ENCODE results near the gene ABHD10.

The ABHD10 gene

DNA sequence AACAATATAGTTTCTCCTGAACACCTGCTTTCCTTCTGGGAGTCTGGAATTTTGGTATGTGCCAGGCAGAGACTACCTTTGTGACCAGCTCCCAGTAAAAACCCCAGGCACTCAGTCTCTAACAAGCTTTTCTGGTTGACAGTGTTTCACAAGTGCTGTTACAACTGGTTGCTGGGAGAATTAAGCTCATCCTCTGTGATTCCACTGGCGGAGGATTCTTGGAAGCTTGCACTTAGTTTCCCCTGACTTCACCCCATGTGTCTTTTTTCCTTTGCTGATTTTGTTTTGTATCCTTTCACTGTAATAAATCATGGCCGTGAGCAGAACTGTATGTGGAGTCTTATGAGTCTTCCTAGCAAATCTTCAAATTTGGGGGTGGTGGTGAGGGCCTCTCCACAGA lies 14.2 kb downstream of the ABHD10 start:
- Histone ChIP-seq H3K79me2 (ENCODE audit: control insufficient read depth, insufficient read depth, low read length) (no peaks in the 10 kb centered on the region), H4K8ac (ENCODE audit: low read depth, low read length) (no peak overlapping the region), H3K79me1 (ENCODE audit: low read length) (no peaks in the 10 kb centered on the region), H3K56ac (ENCODE audit: low read length) (no peak overlapping the region), H2BK120ac (ENCODE audit: low read depth, low read length) (no peak overlapping the region), H3K27ac (ENCODE audit: low read depth, low read length) (no peak overlapping the region), H2AK5ac (ENCODE audit: low read length) (no peak overlapping the region), H3K4me3 (ENCODE audit: low read length) (no peak overlapping the region), H2BK5ac (ENCODE audit: low read length) (no peak overlapping the region), H4K5ac (ENCODE audit: low read length) (no peak overlapping the region), H3K36me3 (ENCODE audit: control insufficient read depth, insufficient read depth, low read length) (no peaks in the 10 kb centered on the region), H3K4me2 (ENCODE audit: low read length) (no peak overlapping the region), H3K23ac (ENCODE audit: low read length) (no peak overlapping the region), H3K18ac (ENCODE audit: low read length) (no peak overlapping the region), H3K4me1 (ENCODE audit: control insufficient read depth, low read depth, low read length) (no peaks in the 10 kb centered on the region), H3K9ac (ENCODE audit: low read length) (no peak overlapping the region), H3K4ac (ENCODE audit: low read depth, low read length) (no peak overlapping the region), H2BK15ac (replicated peaks; ENCODE audit: low read depth) (no peak overlapping the region), H3K27me3 (ENCODE audit: insufficient read depth, low read length, poor library complexity) (no peaks in the 10 kb centered on the region)
- no CpG with 5 or more reads among the region's 2 CpGs for WGBS (ENCODE audit: extremely low coverage, insufficient coverage, low lambda C conversion rate)
- no peak for DNase-seq

DNA sequence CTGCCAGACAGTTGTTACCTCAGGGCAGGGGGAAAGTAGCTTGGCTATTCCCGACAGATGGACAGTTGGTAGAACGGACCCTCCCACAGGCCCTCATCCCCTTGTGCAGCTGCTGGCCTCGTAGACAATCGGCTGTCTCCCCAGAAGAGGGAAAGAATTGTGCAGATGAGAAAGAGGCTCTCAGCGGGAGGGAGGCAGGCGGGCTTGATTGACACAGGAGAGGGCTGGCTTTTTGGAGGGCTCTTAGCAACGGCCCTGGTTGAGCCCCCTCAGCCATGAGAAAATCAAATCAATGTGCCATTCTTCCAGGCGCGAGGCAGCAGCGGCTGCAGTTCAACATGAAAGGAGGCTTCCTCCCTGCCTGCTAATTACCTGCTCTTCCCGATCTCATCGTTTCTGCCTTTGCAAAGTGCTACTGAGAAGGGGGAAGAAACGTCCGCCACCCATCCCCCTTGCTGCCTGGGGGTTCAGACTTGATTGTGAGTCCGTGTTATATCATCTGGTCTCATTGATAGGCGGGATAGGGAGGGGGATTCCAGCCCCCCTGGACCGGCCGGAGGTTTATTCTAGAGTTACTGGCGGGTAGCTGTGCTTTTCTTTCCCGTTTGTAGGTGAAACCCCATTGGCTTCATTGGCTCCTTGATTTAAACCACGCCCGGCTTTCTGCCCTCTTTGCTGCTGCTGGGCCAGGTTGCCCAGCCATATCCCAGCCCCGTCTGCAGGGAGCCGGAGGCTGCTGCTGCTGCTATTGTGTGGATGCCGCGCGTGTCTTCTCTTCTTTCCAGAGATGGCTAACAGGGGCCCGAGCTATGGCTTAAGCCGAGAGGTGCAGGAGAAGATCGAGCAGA lies 20.0 kb downstream of the ABHD10 start, which contains the start of gene TAGLN3:
TSS of gene TAGLN3 (plus strand) at position 287 of the 848 bp plus-strand sequence. CDS start at position 788, 501 bp downstream.
- peak; percentile 78 for DNase-seq
- Histone ChIP-seq H3K4me3 (ENCODE audit: low read length) (peak within 1 kb of the TSS; percentile 74), H3K79me2 (ENCODE audit: control insufficient read depth, insufficient read depth, low read length) (no peaks in the 10 kb centered on the region), H3K56ac (ENCODE audit: low read length) (peak within 1 kb of the TSS; percentile 77), H3K4me2 (ENCODE audit: low read length) (peak within 1 kb of the TSS; percentile 62), H2BK5ac (ENCODE audit: low read length) (no peak within 1 kb of the TSS), H4K5ac (ENCODE audit: low read length) (peak within 1 kb of the TSS; percentile 60), H2BK15ac (replicated peaks; ENCODE audit: low read depth) (no peak within 1 kb of the TSS), H3K18ac (ENCODE audit: low read length) (peak within 1 kb of the TSS; percentile 13), H3K23ac (ENCODE audit: low read length) (peak within 1 kb of the TSS; percentile 95), H4K8ac (ENCODE audit: low read depth, low read length) (no peak within 1 kb of the TSS), H3K79me1 (ENCODE audit: low read length) (no peaks in the 10 kb centered on the region), H3K27ac (ENCODE audit: low read depth, low read length) (peak within 1 kb of the TSS; percentile 81), H3K36me3 (ENCODE audit: control insufficient read depth, insufficient read depth, low read length) (no peaks in the 10 kb centered on the region), H2BK120ac (ENCODE audit: low read depth, low read length) (no peak within 1 kb of the TSS), H3K9ac (ENCODE audit: low read length) (peak within 1 kb of the TSS; percentile 81), H2AK5ac (ENCODE audit: low read length) (no peak within 1 kb of the TSS), H3K4ac (ENCODE audit: low read depth, low read length) (no peak within 1 kb of the TSS), H3K4me1 (ENCODE audit: control insufficient read depth, low read depth, low read length) (peaks cover 10% of the 10 kb centered on the region), H3K27me3 (ENCODE audit: insufficient read depth, low read length, poor library complexity) (no peaks in the 10 kb centered on the region)
- WGBS (ENCODE audit: extremely low coverage, insufficient coverage, low lambda C conversion rate) = no CpG with 5 or more reads among the region's 30 CpGs

DNA sequence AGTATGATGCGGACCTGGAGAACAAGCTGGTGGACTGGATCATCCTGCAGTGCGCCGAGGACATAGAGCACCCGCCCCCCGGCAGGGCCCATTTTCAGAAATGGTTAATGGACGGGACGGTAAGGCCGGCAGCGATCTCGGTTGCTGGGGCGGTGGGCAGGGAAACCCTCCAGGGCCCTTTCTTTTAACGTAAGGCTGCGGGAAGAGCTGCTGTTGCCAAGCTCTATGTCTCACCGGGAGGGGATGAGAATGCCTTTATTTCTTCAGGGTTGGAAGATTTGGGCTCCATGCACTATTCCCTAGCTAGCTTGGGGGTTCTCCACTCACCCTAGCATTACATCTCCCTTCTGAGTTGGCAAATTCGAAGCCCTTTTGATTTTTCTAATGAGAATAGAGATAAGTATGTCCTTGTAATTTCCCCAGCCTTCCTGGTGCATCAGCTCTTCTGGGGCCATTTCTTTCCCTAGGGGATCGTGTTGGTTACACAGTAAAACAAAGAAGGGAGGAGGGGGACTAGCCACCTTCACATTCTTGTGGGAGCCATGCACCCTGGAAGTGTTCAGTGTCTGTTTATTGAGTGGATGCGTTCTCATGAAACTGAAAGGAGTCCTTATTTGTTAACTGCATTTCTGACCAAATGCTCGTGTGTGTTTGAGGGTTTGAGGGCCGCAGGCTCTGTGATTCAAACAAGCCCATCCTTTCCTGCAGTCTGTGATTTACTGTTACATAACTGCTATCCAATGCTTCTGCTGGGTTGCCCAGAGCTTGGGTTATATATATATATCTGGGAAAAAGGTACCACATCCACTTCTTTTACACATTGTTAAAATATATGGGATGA lies 20.9 kb downstream of the ABHD10 start:
- H3K36me3 ChIP-seq (ENCODE audit: control insufficient read depth, insufficient read depth, low read length) = no peaks in the 10 kb centered on the region
- peak overlapping the region; percentile 81 for H3K27ac ChIP-seq (ENCODE audit: low read depth, low read length)
- peaks cover 10% of the 10 kb centered on the region for H3K4me1 ChIP-seq (ENCODE audit: control insufficient read depth, low read depth, low read length)
- H2BK15ac ChIP-seq (replicated peaks; ENCODE audit: low read depth) = no peak overlapping the region
- H4K5ac ChIP-seq (ENCODE audit: low read length) = peak overlapping the region; percentile 60
- no peak overlapping the region for H2AK5ac ChIP-seq (ENCODE audit: low read length)
- peak overlapping the region; percentile 81 for H3K9ac ChIP-seq (ENCODE audit: low read length)
- no peak overlapping the region for H4K8ac ChIP-seq (ENCODE audit: low read depth, low read length)
- peak overlapping the region; percentile 77 for H3K56ac ChIP-seq (ENCODE audit: low read length)
- H3K4me3 ChIP-seq (ENCODE audit: low read length) = peak overlapping the region; percentile 74
- no peaks in the 10 kb centered on the region for H3K79me1 ChIP-seq (ENCODE audit: low read length)
- no peak overlapping the region for H3K4ac ChIP-seq (ENCODE audit: low read depth, low read length)
- no peaks in the 10 kb centered on the region for H3K27me3 ChIP-seq (ENCODE audit: insufficient read depth, low read length, poor library complexity)
- peak overlapping the region; percentile 95 for H3K23ac ChIP-seq (ENCODE audit: low read length)
- no peak for DNase-seq
- H3K18ac ChIP-seq (ENCODE audit: low read length) = peak overlapping the region; percentile 13
- no CpG with 5 or more reads among the region's 19 CpGs for WGBS (ENCODE audit: extremely low coverage, insufficient coverage, low lambda C conversion rate)
- no peaks in the 10 kb centered on the region for H3K79me2 ChIP-seq (ENCODE audit: control insufficient read depth, insufficient read depth, low read length)
- peak overlapping the region; percentile 62 for H3K4me2 ChIP-seq (ENCODE audit: low read length)
- H2BK120ac ChIP-seq (ENCODE audit: low read depth, low read length) = no peak overlapping the region
- no peak overlapping the region for H2BK5ac ChIP-seq (ENCODE audit: low read length)

DNA sequence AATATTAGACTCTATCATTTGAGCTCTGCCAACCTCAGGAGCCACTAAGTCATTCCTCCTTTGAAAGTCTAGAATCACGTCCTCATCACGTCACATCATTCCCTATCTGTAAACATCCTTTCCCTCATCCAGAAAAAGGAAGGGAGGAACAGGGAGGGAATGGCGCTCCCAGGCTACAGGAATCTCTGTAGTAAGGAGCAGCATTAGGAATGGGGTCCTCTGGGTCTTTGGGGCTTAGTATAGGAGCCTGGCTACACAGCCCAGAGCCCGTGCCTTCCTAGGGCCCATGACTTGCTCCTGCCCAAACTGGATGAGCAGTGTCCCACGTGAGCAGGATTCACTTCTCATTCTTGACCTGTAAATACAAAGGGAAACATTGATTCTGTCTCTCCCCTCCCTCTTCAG lies 21.5 kb downstream of the ABHD10 start:
- Histone ChIP-seq H3K36me3 (ENCODE audit: control insufficient read depth, insufficient read depth, low read length) (no peaks in the 10 kb centered on the region), H3K4ac (ENCODE audit: low read depth, low read length) (no peak overlapping the region), H3K9ac (ENCODE audit: low read length) (no peak overlapping the region), H3K27ac (ENCODE audit: low read depth, low read length) (no peak overlapping the region), H3K79me2 (ENCODE audit: control insufficient read depth, insufficient read depth, low read length) (no peaks in the 10 kb centered on the region), H3K27me3 (ENCODE audit: insufficient read depth, low read length, poor library complexity) (no peaks in the 10 kb centered on the region), H3K56ac (ENCODE audit: low read length) (peak overlapping the region; percentile 28), H2BK15ac (replicated peaks; ENCODE audit: low read depth) (no peak overlapping the region), H3K23ac (ENCODE audit: low read length) (no peak overlapping the region), H2BK5ac (ENCODE audit: low read length) (no peak overlapping the region), H2AK5ac (ENCODE audit: low read length) (peak overlapping the region; percentile 46), H3K4me2 (ENCODE audit: low read length) (no peak overlapping the region), H2BK120ac (ENCODE audit: low read depth, low read length) (no peak overlapping the region), H3K4me1 (ENCODE audit: control insufficient read depth, low read depth, low read length) (peaks cover 10% of the 10 kb centered on the region), H3K18ac (ENCODE audit: low read length) (no peak overlapping the region), H4K5ac (ENCODE audit: low read length) (no peak overlapping the region), H3K79me1 (ENCODE audit: low read length) (no peaks in the 10 kb centered on the region), H3K4me3 (ENCODE audit: low read length) (no peak overlapping the region), H4K8ac (ENCODE audit: low read depth, low read length) (no peak overlapping the region)
- DNase-seq = no peak
- no CpG with 5 or more reads among the region's 5 CpGs for WGBS (ENCODE audit: extremely low coverage, insufficient coverage, low lambda C conversion rate)

DNA sequence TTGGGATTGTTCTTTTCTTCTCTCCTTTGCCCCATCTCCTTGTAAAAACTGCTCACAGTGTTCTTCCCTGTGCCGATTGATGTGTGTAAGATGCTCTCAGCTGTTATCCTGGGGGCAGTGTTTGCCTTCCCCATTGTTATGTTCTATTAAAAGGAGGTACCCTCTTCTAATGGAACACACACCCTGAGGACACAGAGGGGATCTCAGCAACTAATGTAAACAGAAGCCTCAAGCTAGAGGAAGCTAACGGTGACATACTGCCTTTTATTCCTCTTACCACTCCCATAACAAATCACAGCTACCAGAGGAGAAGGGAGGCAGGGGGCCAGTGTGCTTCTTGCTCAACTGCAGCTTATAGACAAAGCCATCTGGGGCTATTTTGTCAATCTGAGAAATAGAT lies 22.1 kb downstream of the ABHD10 start:
- Histone ChIP-seq H3K79me2 (ENCODE audit: control insufficient read depth, insufficient read depth, low read length) (no peaks in the 10 kb centered on the region), H3K4me1 (ENCODE audit: control insufficient read depth, low read depth, low read length) (peaks cover 10% of the 10 kb centered on the region), H3K9ac (ENCODE audit: low read length) (no peak overlapping the region), H3K4me3 (ENCODE audit: low read length) (no peak overlapping the region), H3K18ac (ENCODE audit: low read length) (no peak overlapping the region), H2BK5ac (ENCODE audit: low read length) (no peak overlapping the region), H3K4me2 (ENCODE audit: low read length) (no peak overlapping the region), H2BK120ac (ENCODE audit: low read depth, low read length) (no peak overlapping the region), H3K23ac (ENCODE audit: low read length) (no peak overlapping the region), H3K79me1 (ENCODE audit: low read length) (no peaks in the 10 kb centered on the region), H2AK5ac (ENCODE audit: low read length) (no peak overlapping the region), H3K27me3 (ENCODE audit: insufficient read depth, low read length, poor library complexity) (no peaks in the 10 kb centered on the region), H3K27ac (ENCODE audit: low read depth, low read length) (no peak overlapping the region), H4K8ac (ENCODE audit: low read depth, low read length) (no peak overlapping the region), H3K4ac (ENCODE audit: low read depth, low read length) (no peak overlapping the region), H3K36me3 (ENCODE audit: control insufficient read depth, insufficient read depth, low read length) (no peaks in the 10 kb centered on the region), H2BK15ac (replicated peaks; ENCODE audit: low read depth) (no peak overlapping the region), H4K5ac (ENCODE audit: low read length) (no peak overlapping the region), H3K56ac (ENCODE audit: low read length) (peak overlapping the region; percentile 30)
- no CpG with 5 or more reads among the region's 2 CpGs for WGBS (ENCODE audit: extremely low coverage, insufficient coverage, low lambda C conversion rate)
- peak; percentile 39 for DNase-seq
